ENCODE results near the gene HSD11B1.

- no peak for TF ChIP-seq CTCF (IDR thresholded peaks at IDR 0.05; ENCODE audit: low read length)
- no peak for TF ChIP-seq EZH2 (optimal IDR thresholded peaks at IDR 0.05; ENCODE audit: low read depth, low read length)
These were observed 31.7 kb upstream of the HSD11B1 start for GRCh38 chr1:209672705-209673630.
